Effector memory CD8-positive, alpha-beta T cell (primary cell): Measurements from ENCODE around the gene ORAI1.
A peak's percentile ranks its signal among the peaks of the same experiment; 100 is the strongest.
"Not testable (repeated sequence)": the region's sequence is repeated elsewhere in the genome, so short reads cannot be mapped to it uniquely, and the experiment has no call there.

Experiments used
- ATAC-seq: fragments of 150-1000 bp; cut with Tn5 transposase; replicated peaks from 2 replicates; pipeline ENCODE4 v1.10.0; 2021; ENCODE audit warnings: mild to moderate bottlenecking, moderate library complexity
- DNase-seq, 3 experiments: peaks; one replicate each; pipeline ENCODE4 v3.0.0; 2021
- H3K27ac Mint-ChIP-seq, 2 donors: one replicate each; pipeline ENCODE4 v1.8.0; 2022; ENCODE audit warnings: mild to moderate bottlenecking in 2 of 2, mixed read lengths in 2 of 2, moderate library complexity in 2 of 2
- H3K27me3 Mint-ChIP-seq, 2 donors: one replicate each; pipeline ENCODE4 v1.8.0; 2022; ENCODE audit warnings: mixed read lengths in 2 of 2
- H3K36me3 Mint-ChIP-seq: one replicate; pipeline ENCODE4 v1.8.0; 2022; ENCODE audit warnings: mild to moderate bottlenecking, moderate library complexity, mixed read lengths; ENCODE audit not compliant: insufficient read depth
- H3K4me1 Mint-ChIP-seq, 2 donors: one replicate each; pipeline ENCODE4 v1.8.0; 2022; ENCODE audit warnings: low read depth in 2 of 2, mixed read lengths in 2 of 2
- H3K4me3 Mint-ChIP-seq, 2 donors: one replicate each; pipeline ENCODE4 v1.8.0; 2022; ENCODE audit warnings: mild to moderate bottlenecking in 2 of 2, mixed read lengths in 2 of 2, moderate library complexity in 2 of 2
- H3K9me3 Mint-ChIP-seq, 2 donors: one replicate each; pipeline ENCODE4 v1.8.0; 2022; ENCODE audit warnings: mixed read lengths in 2 of 2

Gene ORAI1

DNA sequence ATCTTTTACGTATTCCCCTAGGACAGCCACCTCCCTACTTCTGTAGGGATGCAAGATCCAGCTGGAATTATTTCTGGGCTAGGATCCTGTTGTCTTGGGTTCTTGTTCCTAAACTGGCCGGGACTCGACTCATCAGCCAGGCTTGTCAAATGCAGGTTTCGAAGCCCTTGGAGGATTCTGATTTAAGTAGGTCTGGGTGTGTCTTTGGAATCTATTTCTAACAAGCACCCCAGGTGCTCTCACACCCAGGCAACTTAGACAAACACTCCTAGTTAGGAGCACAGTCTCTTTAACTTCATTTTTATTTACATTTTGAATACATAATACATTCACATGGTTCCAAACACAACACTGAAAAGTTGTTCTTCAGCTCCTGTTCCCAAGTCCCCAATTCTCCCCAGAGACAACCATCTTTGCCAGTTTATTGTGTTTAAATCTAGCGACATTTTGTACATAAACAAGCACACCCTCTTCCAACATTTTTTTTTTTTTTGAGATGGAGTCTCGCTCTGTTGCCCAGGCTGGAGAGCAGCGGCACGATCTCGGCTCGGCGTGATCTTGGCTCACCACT, 22.2 kb downstream of the ORAI1 start:
- peak overlapping the region in 1 of 2 donors; percentile 60 for H3K4me3 Mint-ChIP-seq
- H3K27me3 Mint-ChIP-seq, result no peaks in the 10 kb centered on the region
- peak overlapping the region; percentile 61 to 92 for H3K27ac Mint-ChIP-seq
- ATAC-seq (no peak), DNase-seq (no peak)
- H3K9me3 Mint-ChIP-seq, result no peaks in the 10 kb centered on the region
- peaks cover 52% of the 10 kb centered on the region for H3K36me3 Mint-ChIP-seq
- peaks cover 16 to 21% of the 10 kb centered on the region in 2 donors for H3K4me1 Mint-ChIP-seq

DNA sequence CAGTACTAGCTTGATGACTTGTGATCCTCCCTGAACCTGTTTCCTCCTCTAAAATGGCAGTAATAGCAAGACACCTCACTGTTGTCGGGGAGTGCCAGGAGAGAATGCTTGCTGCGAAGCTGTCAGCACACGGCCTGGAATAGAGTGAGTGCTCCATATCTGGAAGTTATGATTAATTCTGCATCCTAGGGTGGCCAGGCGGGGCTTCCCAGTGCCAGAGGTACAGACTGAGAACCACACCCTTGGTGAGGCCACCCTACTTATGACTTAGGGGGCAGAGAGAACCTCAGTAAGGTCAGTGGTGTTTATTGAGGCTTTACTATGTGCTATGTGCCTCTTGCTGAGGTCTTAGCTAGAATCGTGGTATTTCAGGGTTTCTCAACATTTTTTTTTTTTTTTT, 23.0 kb downstream of the ORAI1 start:
- ATAC-seq (peak; percentile 37), DNase-seq (no peak)
- Mint-ChIP-seq H3K27ac (peak overlapping the region; percentile 61 to 92), H3K27me3 (no peaks in the 10 kb centered on the region), H3K4me1 (peaks cover 16 to 28% of the 10 kb centered on the region in 2 donors), H3K9me3 (no peaks in the 10 kb centered on the region), H3K4me3 (peak overlapping the region; percentile 60 to 69), H3K36me3 (peaks cover 48% of the 10 kb centered on the region)

DNA sequence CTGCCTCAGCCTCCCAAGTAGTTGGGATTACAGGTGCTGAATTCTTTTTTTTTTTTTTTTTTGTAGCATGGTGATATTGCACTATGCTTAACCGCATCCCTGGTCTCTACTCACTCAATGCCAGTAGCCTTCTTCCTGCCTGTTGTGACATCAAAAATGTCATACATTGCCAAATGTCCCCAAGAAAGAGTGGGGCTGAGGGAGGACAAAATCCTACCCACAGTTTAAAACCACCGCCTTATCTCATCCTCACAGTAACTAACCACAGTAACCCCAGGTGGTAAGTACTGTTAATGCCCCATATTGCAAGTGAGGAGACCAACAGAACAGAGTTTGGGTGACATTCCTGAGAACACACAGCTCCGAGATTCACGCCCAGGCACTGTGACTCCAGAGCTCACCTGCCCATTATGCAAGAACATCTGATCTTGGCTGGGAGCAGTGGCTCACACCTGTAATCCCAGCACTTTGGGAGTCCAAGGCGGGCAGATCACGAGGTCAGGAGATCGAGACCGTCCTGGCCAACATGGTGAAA, 23.6 kb downstream of the ORAI1 start:
- DNase-seq (peak; percentile 31 to 49 (median 42)), ATAC-seq (peak; percentile 93)
- Mint-ChIP-seq H3K27me3 (no peaks in the 10 kb centered on the region), H3K36me3 (peaks cover 49% of the 10 kb centered on the region), H3K27ac (peak overlapping the region; percentile 61 to 92), H3K9me3 (no peaks in the 10 kb centered on the region), H3K4me3 (peak overlapping the region; percentile 60 to 69), H3K4me1 (peaks cover 22 to 33% of the 10 kb centered on the region in 2 donors)

DNA sequence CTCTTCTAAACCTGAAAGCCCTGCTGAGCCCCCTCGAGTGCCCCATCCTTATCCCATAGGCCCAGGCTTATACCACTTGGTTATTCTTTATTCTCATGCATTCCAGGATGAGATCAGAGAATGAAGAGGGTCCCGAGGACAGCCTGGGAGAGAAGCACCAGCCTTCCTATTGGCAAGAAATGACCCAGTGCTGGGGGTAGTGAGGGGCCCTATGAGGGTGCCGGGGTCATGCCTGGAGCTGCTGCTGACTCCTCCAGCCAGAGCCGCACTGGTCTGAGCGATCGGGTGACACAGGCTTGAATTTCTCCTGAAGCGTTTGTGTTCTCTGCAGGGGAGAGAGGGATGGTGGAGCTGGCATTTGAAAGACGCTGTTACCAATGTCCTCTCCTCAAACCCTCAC, 25.0 kb downstream of the ORAI1 start:
- peaks cover 43% of the 10 kb centered on the region for H3K36me3 Mint-ChIP-seq
- ATAC-seq, result no peak
- peaks cover 27 to 35% of the 10 kb centered on the region in 2 donors for H3K4me1 Mint-ChIP-seq
- no peak overlapping the region for H3K4me3 Mint-ChIP-seq
- DNase-seq, result no peak
- H3K27me3 Mint-ChIP-seq, result no peaks in the 10 kb centered on the region
- H3K27ac Mint-ChIP-seq, result peak overlapping the region in 1 of 2 donors; percentile 69
- no peaks in the 10 kb centered on the region for H3K9me3 Mint-ChIP-seq

DNA sequence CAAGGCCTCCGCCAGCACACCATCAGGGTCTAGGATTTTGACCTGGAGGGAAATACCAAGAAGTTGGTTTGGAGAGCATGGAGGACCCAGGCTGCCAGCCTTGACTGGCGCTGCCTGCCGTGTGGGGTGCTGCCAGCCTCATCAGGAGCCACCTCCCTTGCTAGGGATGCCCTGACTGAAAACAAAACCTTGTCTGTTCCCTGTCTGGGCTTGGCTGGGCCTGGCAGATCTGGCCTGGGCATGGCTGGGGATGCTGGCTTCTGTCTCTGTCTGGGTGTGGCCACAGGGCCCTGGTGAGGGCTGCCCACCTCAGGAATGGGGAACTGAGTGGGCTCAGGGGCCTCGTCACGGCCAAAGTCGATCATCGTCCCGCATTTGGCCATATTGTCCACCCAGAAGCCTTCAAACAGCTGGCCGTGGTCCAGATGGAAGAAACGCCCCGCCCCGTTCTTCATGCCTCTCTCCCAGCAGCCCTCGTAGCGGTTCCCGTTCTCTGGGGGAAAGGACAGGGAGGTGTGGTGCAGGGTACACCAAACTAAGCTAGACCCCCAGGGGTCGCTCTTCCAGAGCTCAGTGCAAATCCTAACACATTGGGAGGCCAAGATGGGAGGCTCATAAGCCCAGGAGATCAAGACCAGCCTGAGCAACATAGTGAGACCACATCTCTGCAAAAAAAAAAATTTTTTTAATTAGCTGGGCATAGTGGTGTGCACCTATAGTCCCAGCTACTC, 26.6 kb downstream of the ORAI1 start:
- H3K4me3 Mint-ChIP-seq, result no peak overlapping the region
- DNase-seq, result no peak
- H3K4me1 Mint-ChIP-seq, result peaks cover 33 to 39% of the 10 kb centered on the region in 2 donors
- no peaks in the 10 kb centered on the region for H3K27me3 Mint-ChIP-seq
- no peak for ATAC-seq
- H3K27ac Mint-ChIP-seq, result peak overlapping the region in 1 of 2 donors; percentile 41
- no peaks in the 10 kb centered on the region for H3K9me3 Mint-ChIP-seq
- H3K36me3 Mint-ChIP-seq, result peaks cover 34% of the 10 kb centered on the region

DNA sequence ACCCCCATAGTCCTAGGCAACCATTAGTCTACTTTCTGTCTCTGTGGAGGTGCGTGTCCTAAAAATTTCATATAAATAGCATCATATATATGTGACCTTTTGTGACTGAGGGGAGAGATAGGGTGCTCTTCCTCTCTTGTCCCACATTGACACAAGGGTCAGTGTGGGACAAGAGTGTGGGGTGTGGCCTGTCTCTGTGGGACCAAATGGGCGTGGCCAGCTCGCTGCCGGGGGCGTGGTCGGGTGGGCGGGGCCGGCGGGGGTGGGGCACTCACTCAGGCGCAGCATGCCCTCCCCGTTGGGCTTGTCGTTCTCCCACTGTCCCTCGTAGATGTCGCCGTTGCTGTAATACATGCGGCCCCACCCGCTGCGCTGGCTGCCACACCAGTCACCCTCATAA, 27.7 kb downstream of the ORAI1 start:
- Mint-ChIP-seq H3K4me1 (peaks cover 42 to 44% of the 10 kb centered on the region in 2 donors), H3K27ac (peak overlapping the region in 1 of 2 donors; percentile 38), H3K27me3 (no peaks in the 10 kb centered on the region), H3K9me3 (no peaks in the 10 kb centered on the region), H3K36me3 (peaks cover 37% of the 10 kb centered on the region), H3K4me3 (no peak overlapping the region)
- no peak for DNase-seq
- ATAC-seq, result no peak

DNA sequence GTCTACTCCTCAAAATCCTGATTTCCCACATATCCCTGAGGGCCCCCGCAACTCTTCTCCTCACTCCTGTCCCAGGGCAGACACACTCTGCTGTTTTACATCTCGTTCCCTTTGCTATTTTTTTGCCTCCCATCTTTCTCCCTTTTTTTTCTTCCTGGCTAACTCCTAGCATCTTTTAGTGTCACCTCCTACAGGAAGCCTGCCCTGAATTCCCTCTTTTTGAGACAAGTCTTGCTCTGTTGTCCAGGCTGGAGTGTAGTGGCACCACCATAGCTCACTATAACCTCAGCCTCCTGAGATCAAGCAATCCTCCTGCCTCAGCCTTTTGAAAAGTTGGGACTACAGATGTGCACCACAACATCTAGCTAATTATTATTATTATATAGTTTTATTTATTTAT, 29.8 kb downstream of the ORAI1 start:
- H3K27ac Mint-ChIP-seq, result peak overlapping the region in 1 of 2 donors; percentile 41
- H3K36me3 Mint-ChIP-seq, result peaks cover 42% of the 10 kb centered on the region
- DNase-seq (no peak), ATAC-seq (no peak)
- no peak overlapping the region for H3K4me3 Mint-ChIP-seq
- H3K9me3 Mint-ChIP-seq, result no peaks in the 10 kb centered on the region
- H3K27me3 Mint-ChIP-seq, result no peaks in the 10 kb centered on the region
- H3K4me1 Mint-ChIP-seq, result peaks cover 36 to 39% of the 10 kb centered on the region in 2 donors

DNA sequence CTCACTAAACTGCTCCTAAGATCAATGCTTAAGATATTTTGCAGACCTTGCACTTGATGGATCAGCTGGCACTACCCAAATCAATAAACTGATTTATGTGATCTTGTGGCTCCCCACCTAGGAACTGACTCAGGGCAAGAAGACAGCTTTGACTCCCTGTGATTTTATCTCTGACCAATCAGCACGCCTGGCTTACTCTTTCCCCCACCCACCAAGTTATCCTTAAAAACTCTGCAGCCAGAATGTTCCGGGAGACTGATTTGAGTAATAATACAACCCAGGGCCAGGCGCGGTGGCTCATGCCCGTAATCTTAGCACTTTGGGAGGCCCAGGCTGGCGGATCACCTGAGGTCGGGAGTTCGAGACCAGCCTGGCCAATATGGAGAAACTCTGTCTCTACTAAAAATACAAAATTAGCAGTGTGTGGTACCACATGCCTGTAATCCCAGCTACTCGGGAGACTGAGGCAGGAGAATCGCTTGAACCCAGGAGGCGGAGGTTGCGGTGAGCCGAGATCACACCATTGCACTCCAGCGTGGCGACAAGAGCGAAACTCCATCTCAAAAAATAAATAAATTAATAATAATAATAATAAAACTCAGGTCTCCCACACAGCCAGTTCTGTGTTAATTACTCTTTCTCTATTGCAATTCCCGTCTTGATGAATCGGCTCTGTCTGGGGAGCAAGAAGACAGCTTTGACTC, 31.1 kb downstream of the ORAI1 start:
- ATAC-seq (no peak), DNase-seq (no peak)
- H3K36me3 Mint-ChIP-seq, result peaks cover 42% of the 10 kb centered on the region
- no peaks in the 10 kb centered on the region for H3K27me3 Mint-ChIP-seq
- no peaks in the 10 kb centered on the region for H3K9me3 Mint-ChIP-seq
- peaks cover 38 to 40% of the 10 kb centered on the region in 2 donors for H3K4me1 Mint-ChIP-seq
- no peak overlapping the region for H3K4me3 Mint-ChIP-seq
- H3K27ac Mint-ChIP-seq, result peak overlapping the region; percentile 65 to 99

DNA sequence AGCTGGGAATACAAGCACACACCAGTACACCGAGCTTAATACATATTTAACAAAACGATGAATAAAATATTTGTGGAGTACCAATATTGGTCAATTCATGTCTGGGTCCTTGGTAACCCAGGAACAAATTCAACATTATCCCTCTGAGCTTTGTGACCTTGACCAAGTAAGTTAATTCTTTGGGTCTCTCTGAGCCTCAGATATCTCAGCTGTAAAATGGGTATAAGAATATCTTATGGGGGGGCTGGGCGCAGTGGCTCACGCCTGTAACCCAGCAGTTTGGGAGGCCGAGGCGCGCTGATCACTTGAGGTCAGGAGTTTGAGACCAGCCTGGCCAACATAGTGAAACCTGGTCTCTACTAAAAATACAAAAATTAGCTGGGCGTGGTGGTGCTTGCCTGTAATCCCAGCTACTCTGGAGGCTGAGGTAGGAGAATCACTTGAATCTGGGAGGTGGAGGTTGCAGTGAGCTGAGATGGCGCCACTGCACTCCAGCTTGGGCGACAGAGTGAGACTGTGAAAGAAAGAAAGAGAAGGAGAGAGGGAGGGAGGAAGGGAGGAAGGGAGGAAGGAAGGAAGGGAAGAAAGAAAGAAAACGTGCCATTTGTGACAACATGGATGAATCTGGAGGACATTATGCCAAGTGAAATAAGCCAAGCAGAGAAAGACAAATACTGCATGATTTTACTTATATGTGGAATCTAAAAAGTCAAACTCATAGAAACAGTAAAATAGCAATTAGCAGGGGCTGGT, 35.2 kb downstream of the ORAI1 start:
- Mint-ChIP-seq H3K27ac (peak overlapping the region; percentile 51 to 81), H3K4me1 (peaks cover 44 to 55% of the 10 kb centered on the region in 2 donors), H3K36me3 (peaks cover 55% of the 10 kb centered on the region), H3K4me3 (peak overlapping the region in 1 of 2 donors; percentile 29)
- H3K27me3 Mint-ChIP-seq, H3K9me3 Mint-ChIP-seq, DNase-seq, ATAC-seq: not testable (repeated sequence)

DNA sequence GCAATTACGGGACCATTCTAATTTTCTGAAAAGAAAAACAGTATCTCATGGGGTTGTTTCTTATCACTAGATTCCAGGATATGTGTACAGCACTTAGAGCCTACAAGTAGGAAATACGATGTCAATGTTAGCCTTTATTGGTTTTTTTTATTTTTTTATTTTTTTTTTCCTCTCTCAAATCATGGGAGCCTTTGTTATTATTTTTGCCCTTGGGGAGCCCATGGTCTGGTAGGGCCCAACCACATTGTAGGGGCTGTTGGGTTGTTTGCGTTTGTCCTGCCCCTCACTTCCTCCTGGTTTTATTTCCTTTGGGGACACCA, 37.2 kb downstream of the ORAI1 start:
- no peaks in the 10 kb centered on the region for H3K9me3 Mint-ChIP-seq
- peak overlapping the region; percentile 90 to 93 for H3K4me3 Mint-ChIP-seq
- peak overlapping the region; percentile 98 for H3K27ac Mint-ChIP-seq
- H3K4me1 Mint-ChIP-seq, result peaks cover 43 to 57% of the 10 kb centered on the region in 2 donors
- H3K36me3 Mint-ChIP-seq, result peaks cover 52% of the 10 kb centered on the region
- ATAC-seq (no peak), DNase-seq (no peak)
- no peaks in the 10 kb centered on the region for H3K27me3 Mint-ChIP-seq

DNA sequence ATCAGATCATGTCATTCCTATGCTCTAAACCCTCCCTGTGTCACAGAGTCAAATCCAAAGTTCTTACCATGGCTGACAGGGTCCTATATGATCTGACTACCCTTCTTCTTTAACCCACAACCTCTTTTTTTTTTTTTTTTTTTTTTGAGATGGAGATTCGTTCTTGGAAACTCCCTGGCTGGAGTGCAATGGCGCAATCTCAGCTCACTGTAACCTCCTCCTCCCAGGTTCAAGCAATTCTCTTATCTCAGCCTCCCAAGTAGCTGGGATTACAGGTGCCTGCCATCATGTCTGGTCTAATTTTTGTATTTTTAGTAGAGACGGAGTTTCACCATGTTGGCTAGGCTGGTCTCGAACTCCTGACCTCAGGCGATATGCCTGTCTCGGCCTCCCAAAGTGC, 40.5 kb downstream of the ORAI1 start:
- DNase-seq, H3K9me3 Mint-ChIP-seq, ATAC-seq, H3K27me3 Mint-ChIP-seq: not testable (repeated sequence)
- H3K27ac Mint-ChIP-seq, result peak overlapping the region; percentile 31 to 72
- peaks cover 38 to 54% of the 10 kb centered on the region in 2 donors for H3K4me1 Mint-ChIP-seq
- peaks cover 48% of the 10 kb centered on the region for H3K36me3 Mint-ChIP-seq
- peak overlapping the region; percentile 34 to 90 for H3K4me3 Mint-ChIP-seq

DNA sequence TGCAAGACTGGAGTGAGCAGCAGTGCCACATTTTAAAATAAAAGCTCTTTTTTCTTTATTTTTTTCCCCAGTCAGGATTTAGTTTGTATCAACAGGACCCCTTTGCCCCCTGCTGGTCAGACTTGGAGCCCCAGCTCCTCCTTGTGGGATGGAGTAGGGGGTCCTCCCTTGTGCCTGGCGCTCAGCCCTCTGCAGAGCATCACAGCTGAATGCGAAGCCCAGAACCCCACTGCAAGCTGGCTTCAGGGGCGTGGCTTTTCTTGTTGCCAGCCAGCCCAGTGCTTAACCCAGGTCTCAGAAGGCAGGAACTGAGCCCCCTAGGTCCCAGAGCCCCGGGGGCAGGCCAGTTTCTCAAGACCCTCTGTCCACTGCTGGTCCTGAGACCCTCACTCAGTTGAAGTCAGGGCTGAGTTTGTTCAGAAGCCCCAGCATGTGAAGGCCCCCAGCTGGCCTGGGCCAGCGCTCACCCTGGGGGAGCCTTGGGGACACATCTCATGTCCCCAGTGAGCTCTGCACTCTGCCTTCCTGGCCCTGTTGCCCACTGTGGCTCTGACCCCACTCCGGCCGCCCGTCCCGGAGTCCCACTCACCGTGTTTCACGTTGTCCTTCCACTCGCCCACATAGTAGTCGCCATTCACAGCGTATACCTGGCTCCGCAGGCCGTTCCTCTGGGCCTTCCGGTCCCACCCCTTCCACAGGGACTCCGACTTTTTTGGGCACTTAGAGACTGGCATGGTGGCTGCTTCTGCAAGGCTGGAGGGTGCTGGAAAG, 42.6 kb downstream of the ORAI1 start:
- DNase-seq (peak; percentile 37 to 46 (median 38)), ATAC-seq (no peak)
- Mint-ChIP-seq H3K4me1 (peaks cover 49 to 60% of the 10 kb centered on the region in 2 donors), H3K36me3 (peaks cover 60% of the 10 kb centered on the region), H3K27me3 (no peaks in the 10 kb centered on the region), H3K27ac (peak overlapping the region; percentile 75 to 79), H3K9me3 (no peaks in the 10 kb centered on the region), H3K4me3 (no peak overlapping the region)
